ENCODE data around the gene GALNT11.
"Not testable (repeated sequence)": the region's sequence is repeated elsewhere in the genome, so short reads cannot be mapped to it uniquely, and the experiment has no call there.

GALNT11 gene

GRCh38 chr7:152059311-152059710 lies 33.8 kb downstream of the GALNT11 start:
- TF ChIP-seq CTCF (IDR thresholded peaks at IDR 0.05; ENCODE audit: low read depth, low read length) = no peak
- no peak overlapping the region for H3K4me3 ChIP-seq (replicated peaks in 1 of 2; ENCODE audit: low read depth in 2 of 2, low read length in 2 of 2)
- DNase-seq (ENCODE audit: low read depth in 2 of 2) = no peak

GRCh38 chr7:152061086-152061485 lies 35.6 kb downstream of the GALNT11 start:
- H3K4me3 ChIP-seq (replicated peaks in 1 of 2; ENCODE audit: low read depth in 2 of 2, low read length in 2 of 2); DNase-seq (ENCODE audit: low read depth in 2 of 2): not testable (repeated sequence)

GRCh38 chr7:152063192-152063591 lies 37.7 kb downstream of the GALNT11 start:
- DNase-seq (ENCODE audit: low read depth in 2 of 2); H3K4me3 ChIP-seq (replicated peaks in 1 of 2; ENCODE audit: low read depth in 2 of 2, low read length in 2 of 2): not testable (repeated sequence)

- not testable (repeated sequence) for H3K4me3 ChIP-seq (replicated peaks in 1 of 2; ENCODE audit: low read depth in 2 of 2, low read length in 2 of 2); DNase-seq (ENCODE audit: low read depth in 2 of 2)
These were observed 38.3 kb downstream of the GALNT11 start for GRCh38 chr7:152063821-152064220.

- H3K4me3 ChIP-seq (replicated peaks in 1 of 2; ENCODE audit: low read depth in 2 of 2, low read length in 2 of 2); DNase-seq (ENCODE audit: low read depth in 2 of 2): not testable (repeated sequence)
These were observed 40.4 kb downstream of the GALNT11 start for GRCh38 chr7:152065800-152066344.

- no peak for DNase-seq (ENCODE audit: low read depth in 2 of 2)
- no peak for TF ChIP-seq CTCF (IDR thresholded peaks at IDR 0.05; ENCODE audit: low read depth, low read length)
These were observed 46.9 kb downstream of the GALNT11 start for GRCh38 chr7:152072421-152072820.

GRCh38 chr7:152073352-152073751 lies 47.9 kb downstream of the GALNT11 start:
- H3K4me3 ChIP-seq (replicated peaks in 1 of 2; ENCODE audit: low read depth in 2 of 2, low read length in 2 of 2) = no peak overlapping the region
- TF ChIP-seq CTCF (IDR thresholded peaks at IDR 0.05; ENCODE audit: low read depth, low read length) = no peak
- DNase-seq (ENCODE audit: low read depth in 2 of 2) = no peak

More at GRCh38 chr7:152072421-152072820, 46.9 kb downstream of the GALNT11 start:
- H3K4me3 ChIP-seq (replicated peaks in 1 of 2; ENCODE audit: low read depth in 2 of 2, low read length in 2 of 2) = no peak overlapping the region

- no peak for DNase-seq (ENCODE audit: low read depth in 2 of 2)
- no peak for TF ChIP-seq CTCF (IDR thresholded peaks at IDR 0.05; ENCODE audit: low read depth, low read length)
- H3K4me3 ChIP-seq (replicated peaks in 1 of 2; ENCODE audit: low read depth in 2 of 2, low read length in 2 of 2) = no peak overlapping the region
These were observed 49.2 kb downstream of the GALNT11 start for GRCh38 chr7:152074673-152075072.

- not testable (repeated sequence) for DNase-seq (ENCODE audit: low read depth in 2 of 2)
These were observed 49.9 kb downstream of the GALNT11 start for GRCh38 chr7:152075379-152075778.

More at GRCh38 chr7:152075379-152075778, 49.9 kb downstream of the GALNT11 start:
- H3K4me3 ChIP-seq (replicated peaks in 1 of 2; ENCODE audit: low read depth in 2 of 2, low read length in 2 of 2) = not testable (repeated sequence)
